ENCODE measurements around the gene MACIR. TPM values are rescaled to one million over a fixed set of nuclear protein-coding genes. Genes with fewer than 3 reads are reported as not detected.

Gene MACIR
- total and polyA plus RNA-seq, 3 donors from 2014 or later, result 12.8 to 21.6 (median 18.4) TPM

GRCh38 chr5:103307470-103307869, 48.9 kb downstream of the MACIR start:
- Histone ChIP-seq H3K36me3 (ENCODE audit: low read depth, missing control alignments) (no peaks in the 10 kb centered on the region), H3K9me3 (no peaks in the 10 kb centered on the region), H3K4me1 (no peaks in the 10 kb centered on the region), H3K4me3 (no peak overlapping the region), H3K27me3 (no peaks in the 10 kb centered on the region), H3K27ac (no peak overlapping the region)
- intact Hi-C loops (cut with DNase I; ENCODE audit: low total_unique reads), result no loop called here
- TF ChIP-seq CTCF (IDR thresholded peaks at IDR 0.05), result no peak
- no peak for TF ChIP-seq POLR2A (IDR thresholded peaks at IDR 0.05)
- DNase-seq, result no peak
- 58 to 69% methylated on average over 3 of the region's 3 CpGs for WGBS, 2 donors

GRCh38 chr5:103308774-103309173, 50.2 kb downstream of the MACIR start:
- DNase-seq, result no peak
- H3K9me3 ChIP-seq, result no peaks in the 10 kb centered on the region
- no peak for TF ChIP-seq CTCF (IDR thresholded peaks at IDR 0.05)
- no peak for TF ChIP-seq POLR2A (IDR thresholded peaks at IDR 0.05)
- intact Hi-C loops (cut with DNase I; ENCODE audit: low total_unique reads), result no loop called here
- no peaks in the 10 kb centered on the region for H3K4me1 ChIP-seq
- 42 to 52% methylated on average over 3 of the region's 3 CpGs for WGBS, 2 donors
- no peaks in the 10 kb centered on the region for H3K36me3 ChIP-seq (ENCODE audit: low read depth, missing control alignments)
- no peak overlapping the region for H3K27ac ChIP-seq
- H3K27me3 ChIP-seq, result no peaks in the 10 kb centered on the region
- H3K4me3 ChIP-seq, result no peak overlapping the region

DNA sequence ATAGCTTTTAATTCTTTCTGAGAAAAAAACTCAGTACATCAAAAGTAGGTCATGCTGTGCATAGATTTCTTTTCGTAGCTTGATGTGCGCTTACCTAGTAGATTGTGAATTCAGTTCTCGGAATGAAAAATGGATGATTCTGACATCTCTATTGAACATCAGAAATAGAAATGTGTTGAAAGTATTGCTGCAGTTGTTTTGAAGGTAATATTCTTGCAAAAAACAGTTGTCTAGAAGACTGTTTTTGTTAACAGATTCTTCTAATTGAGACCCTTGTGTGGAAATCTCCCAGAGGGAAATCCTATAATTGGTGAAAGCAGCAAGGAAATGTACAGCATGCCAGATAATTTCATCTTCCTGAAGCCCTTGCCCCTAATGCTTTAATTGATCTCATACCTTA, 54.5 kb downstream of the MACIR start:
- no peak for TF ChIP-seq CTCF (IDR thresholded peaks at IDR 0.05)
- intact Hi-C loops (cut with DNase I; ENCODE audit: low total_unique reads), result no loop called here
- H3K27ac ChIP-seq, result no peak overlapping the region
- no peak for DNase-seq
- no peaks in the 10 kb centered on the region for H3K4me1 ChIP-seq
- no peaks in the 10 kb centered on the region for H3K27me3 ChIP-seq
- no peak overlapping the region for H3K4me3 ChIP-seq
- no peaks in the 10 kb centered on the region for H3K9me3 ChIP-seq
- H3K36me3 ChIP-seq (ENCODE audit: low read depth, missing control alignments), result no peaks in the 10 kb centered on the region
- 96% methylated on average over 3 of the region's 3 CpGs for WGBS, 2 donors

- 92 to 98% methylated on average over 3 of the region's 3 CpGs for WGBS, 2 donors
- no peaks in the 10 kb centered on the region for H3K4me1 ChIP-seq
- intact Hi-C loops (cut with DNase I; ENCODE audit: low total_unique reads), result no loop called here
- no peaks in the 10 kb centered on the region for H3K36me3 ChIP-seq (ENCODE audit: low read depth, missing control alignments)
- no peak overlapping the region for H3K27ac ChIP-seq
- DNase-seq, result no peak
- H3K9me3 ChIP-seq, result no peaks in the 10 kb centered on the region
- no peaks in the 10 kb centered on the region for H3K27me3 ChIP-seq
- TF ChIP-seq CTCF (IDR thresholded peaks at IDR 0.05), result no peak
- TF ChIP-seq POLR2A (IDR thresholded peaks at IDR 0.05), result no peak
- no peak overlapping the region for H3K4me3 ChIP-seq
Measured at GRCh38 chr5:103315455-103315854, 56.9 kb downstream of the MACIR start.

GRCh38 chr5:103327451-103327850, 68.9 kb downstream of the MACIR start:
- no peak overlapping the region for H3K27ac ChIP-seq
- H3K27me3 ChIP-seq, result no peaks in the 10 kb centered on the region
- H3K9me3 ChIP-seq, result no peaks in the 10 kb centered on the region
- intact Hi-C loops (cut with DNase I; ENCODE audit: low total_unique reads), result no loop called here
- no peaks in the 10 kb centered on the region for H3K4me1 ChIP-seq
- no peaks in the 10 kb centered on the region for H3K36me3 ChIP-seq (ENCODE audit: low read depth, missing control alignments)
- TF ChIP-seq POLR2A (IDR thresholded peaks at IDR 0.05), result no peak
- no peak for TF ChIP-seq CTCF (IDR thresholded peaks at IDR 0.05)
- no peak overlapping the region for H3K4me3 ChIP-seq
- no peak for DNase-seq
- WGBS, 2 donors, result 88 to 92% methylated on average over 1 of the region's 1 CpG
